IMR-90 (cell line): ENCODE measurements around the gene BICD1.

Experiments used
- POLR2A ChIP-seq: IDR thresholded peaks from 2 replicates; pipeline ENCODE4 v1.6.1; 2012; ENCODE audit warnings: mild to moderate bottlenecking, low read depth, low read length
- TF ChIP-seq, protein P1 (sequence below): conservative IDR thresholded peaks from 2 replicates; pipeline ENCODE4 v1.5.1; 2012; ENCODE audit warnings: mild to moderate bottlenecking, low read depth, low read length, improper control_type of control experiment

DNA sequence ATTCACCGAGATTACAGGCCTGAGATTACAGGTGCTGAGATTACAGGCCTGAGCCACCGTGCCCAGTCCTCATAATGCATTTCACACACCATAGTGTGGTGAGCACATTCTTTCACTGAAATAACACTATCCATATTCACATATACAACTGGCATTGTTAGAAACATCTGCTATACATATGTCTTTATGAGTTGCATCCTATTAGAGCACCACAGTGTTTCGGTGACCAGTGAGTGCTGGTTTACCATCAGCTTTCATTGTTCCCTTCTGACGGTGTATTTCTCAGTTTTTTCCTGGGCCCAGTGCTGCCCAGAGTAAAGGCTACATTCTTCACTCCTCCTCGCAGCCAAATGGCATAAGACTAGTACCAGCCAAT, 196.5 kb downstream of the BICD1 start:
- TF ChIP-seq, protein P1, sequence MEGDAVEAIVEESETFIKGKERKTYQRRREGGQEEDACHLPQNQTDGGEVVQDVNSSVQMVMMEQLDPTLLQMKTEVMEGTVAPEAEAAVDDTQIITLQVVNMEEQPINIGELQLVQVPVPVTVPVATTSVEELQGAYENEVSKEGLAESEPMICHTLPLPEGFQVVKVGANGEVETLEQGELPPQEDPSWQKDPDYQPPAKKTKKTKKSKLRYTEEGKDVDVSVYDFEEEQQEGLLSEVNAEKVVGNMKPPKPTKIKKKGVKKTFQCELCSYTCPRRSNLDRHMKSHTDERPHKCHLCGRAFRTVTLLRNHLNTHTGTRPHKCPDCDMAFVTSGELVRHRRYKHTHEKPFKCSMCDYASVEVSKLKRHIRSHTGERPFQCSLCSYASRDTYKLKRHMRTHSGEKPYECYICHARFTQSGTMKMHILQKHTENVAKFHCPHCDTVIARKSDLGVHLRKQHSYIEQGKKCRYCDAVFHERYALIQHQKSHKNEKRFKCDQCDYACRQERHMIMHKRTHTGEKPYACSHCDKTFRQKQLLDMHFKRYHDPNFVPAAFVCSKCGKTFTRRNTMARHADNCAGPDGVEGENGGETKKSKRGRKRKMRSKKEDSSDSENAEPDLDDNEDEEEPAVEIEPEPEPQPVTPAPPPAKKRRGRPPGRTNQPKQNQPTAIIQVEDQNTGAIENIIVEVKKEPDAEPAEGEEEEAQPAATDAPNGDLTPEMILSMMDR: no peak
- TF ChIP-seq POLR2A: no peak
